Body of pancreas (tissue), 4 donors: ENCODE results near the gene MSL2. TPM values are rescaled to one million over a fixed set of nuclear protein-coding genes. Genes with fewer than 3 reads are reported as not detected.
A peak's percentile ranks its signal among the peaks of the same experiment; 100 is the strongest.

Experiments used
- ATAC-seq: fragments of 150-250 bp; one replicate; pipeline ENCODE4 v1.9.1; 2016
- DNase-seq, 4 donors: peaks; one replicate each; pipeline ENCODE4 v3.0.0-alpha.2; 2019
- H3K27ac ChIP-seq, 4 donors: fragments of 200-600 bp; sonication (generic); 1 replicate in 3 of 4; 2 replicates in 1 of 4; pipeline versions ENCODE4 v1.5.1 to v1.6.1; 2016 to 2019; ENCODE audit warnings: mild to moderate bottlenecking in 1 of 4, mixed read lengths in 1 of 4, moderate library complexity in 1 of 4
- H3K27me3 ChIP-seq, 2 donors: fragments of 200-600 bp; sonication (generic); one replicate each; pipeline ENCODE4 v1.6.0; 2016; ENCODE audit warnings: mild to moderate bottlenecking in 1 of 2
- H3K36me3 ChIP-seq, 2 donors: fragments of 200-600 bp; sonication (generic); replicated peaks in 1 of 2; 2 replicates each; pipeline ENCODE4 v1.5.1; 2016; ENCODE audit warnings: low read depth in 2 of 2; ENCODE audit not compliant: insufficient read depth in 1 of 2
- H3K4me1 ChIP-seq: fragments of 200-600 bp; sonication (generic); one replicate; pipeline ENCODE4 v1.6.0; 2016
- H3K4me3 ChIP-seq, 2 donors: fragments of 200-600 bp; sonication (generic); 1 replicate in 1 of 2; 2 replicates in 1 of 2; pipeline ENCODE4 v1.5.1; 2016 to 2019
- H3K9me3 ChIP-seq, 3 donors: fragments of 200-600 bp; sonication (generic); 1 replicate in 2 of 3; 2 replicates in 1 of 3; pipeline ENCODE4 v1.5.1; 2016
- CTCF ChIP-seq, 7 experiments: fragments of 450-650 bp in 4 of 7; fragments of 200-600 bp in 3 of 7; sonication (generic) in 3 of 7; IDR thresholded peaks; one replicate each; pipeline ENCODE4 v1.5.1; 2016 to 2019; ENCODE audit warnings: antibody characterized with exemption in 7 of 7
- POLR2A ChIP-seq, 3 donors: fragments of 450-650 bp; IDR thresholded peaks; one replicate each; pipeline ENCODE4 v1.6.1; 2016; ENCODE audit warnings: antibody characterized with exemption in 3 of 3, mild to moderate bottlenecking in 2 of 3
- WGBS, 2 donors: methylation state at CpG; one replicate each; pipeline ENCODE4 v1.1.5; 2017; 5-methylcytosine and 5-hydroxymethylcytosine counted together
- intact Hi-C: fragments of 100-400 bp; cut with DNase I; formaldehyde crosslinking; loops from one replicate; pipeline ENCODE4 v1.15.1; 2023
- total RNA-seq, 2 donors: library from RNA; depleted of rRNA; stranded (reverse); fragments of >200 nt; gene quantifications; one replicate each; pipeline ENCODE4 v1.1.0, GENCODE V29; 2016

The MSL2 gene
- total RNA-seq, 2 donors from 2014 or later: 17.5 to 19.2 TPM

DNA sequence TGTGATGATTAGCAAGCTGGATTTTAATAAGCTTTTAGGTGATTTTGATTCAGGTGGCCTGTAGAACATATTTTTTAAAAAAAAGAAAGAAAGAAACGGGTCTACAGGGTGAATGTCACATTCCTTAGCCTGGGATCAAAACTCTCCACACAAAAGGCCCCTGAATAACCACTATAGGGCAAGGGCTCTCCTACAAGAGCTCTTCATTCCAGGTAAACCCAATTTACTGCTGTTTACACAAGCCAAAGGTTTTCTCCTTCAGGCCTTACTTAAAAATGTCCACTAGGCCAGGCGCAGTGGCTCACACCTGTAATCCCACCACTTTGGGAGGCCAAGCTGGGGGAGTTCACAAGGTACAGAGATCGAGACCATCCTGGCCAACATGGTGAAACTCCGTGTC is 8.3 kb downstream of the MSL2 start:
- DNase-seq (no peak), ATAC-seq (no peak)
- Histone ChIP-seq H3K27me3 (no peaks in the 10 kb centered on the region), H3K27ac (no peak overlapping the region), H3K4me3 (no peak overlapping the region), H3K36me3 (no peaks in the 10 kb centered on the region), H3K9me3 (no peaks in the 10 kb centered on the region), H3K4me1 (peaks cover 90% of the 10 kb centered on the region)
- whole genome bisulfite sequencing, 2 donors: 79 to 80% methylated on average over 4 of the region's 4 CpGs
- intact Hi-C loops: no loop called here
- TF ChIP-seq CTCF (IDR thresholded peaks at IDR 0.05) (no peak), POLR2A (IDR thresholded peaks at IDR 0.05) (no peak)

DNA sequence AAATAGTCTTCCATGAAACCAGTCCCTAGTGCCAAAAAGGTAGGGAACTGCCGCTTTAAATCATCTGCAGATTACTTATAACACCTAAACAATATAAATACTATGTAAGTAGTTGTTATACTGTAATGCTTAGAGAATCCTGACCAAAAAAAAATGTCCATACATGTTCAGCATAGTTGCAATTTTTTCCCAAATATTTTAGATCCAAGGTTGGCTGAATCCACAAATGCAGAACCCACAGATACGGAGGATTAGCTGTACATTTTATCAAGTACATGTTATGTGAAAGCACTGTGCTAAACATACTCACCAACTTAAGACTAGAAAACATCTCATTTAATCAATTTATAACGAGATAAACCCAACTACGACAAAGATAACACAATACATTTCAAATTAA is 9.3 kb downstream of the MSL2 start:
- H3K9me3 ChIP-seq: no peaks in the 10 kb centered on the region
- H3K27me3 ChIP-seq: no peaks in the 10 kb centered on the region
- ATAC-seq (no peak), DNase-seq (no peak)
- intact Hi-C loops: no loop called here
- no peak overlapping the region for H3K4me3 ChIP-seq
- no peak for TF ChIP-seq CTCF (IDR thresholded peaks at IDR 0.05)
- no peak for TF ChIP-seq POLR2A (IDR thresholded peaks at IDR 0.05)
- H3K4me1 ChIP-seq: peaks cover 89% of the 10 kb centered on the region
- H3K27ac ChIP-seq: no peak overlapping the region
- WGBS, 2 donors: 54 to 57% methylated on average over 4 of the region's 4 CpGs
- no peaks in the 10 kb centered on the region for H3K36me3 ChIP-seq

- H3K4me3 ChIP-seq: no peak overlapping the region
- TF ChIP-seq CTCF (IDR thresholded peaks at IDR 0.05): no peak
- H3K27me3 ChIP-seq: no peaks in the 10 kb centered on the region
- WGBS, 2 donors: 47% methylated on average over 3 of the region's 3 CpGs
- peaks cover 87% of the 10 kb centered on the region for H3K4me1 ChIP-seq
- no peaks in the 10 kb centered on the region for H3K36me3 ChIP-seq
- intact Hi-C loops: no loop called here
- ATAC-seq (no peak), DNase-seq (peak in 3 of 4 donors; percentile 28 to 36 (median 33))
- no peaks in the 10 kb centered on the region for H3K9me3 ChIP-seq
- no peak overlapping the region for H3K27ac ChIP-seq
Measured at GRCh38 chr3:136186344-136186743, 9.8 kb downstream of the MSL2 start.

GRCh38 chr3:136184703-136185102 is 11.4 kb downstream of the MSL2 start:
- Histone ChIP-seq H3K27me3 (no peaks in the 10 kb centered on the region), H3K36me3 (no peaks in the 10 kb centered on the region), H3K27ac (no peak overlapping the region), H3K4me3 (no peak overlapping the region), H3K4me1 (peaks cover 82% of the 10 kb centered on the region), H3K9me3 (no peaks in the 10 kb centered on the region)
- intact Hi-C loops: no loop called here
- ATAC-seq (peak; percentile 33), DNase-seq (no peak)
- 31 to 33% methylated on average over 2 of the region's 2 CpGs for WGBS, 2 donors
- no peak for TF ChIP-seq CTCF (IDR thresholded peaks at IDR 0.05)
- no peak for TF ChIP-seq POLR2A (IDR thresholded peaks at IDR 0.05)

GRCh38 chr3:136181741-136182140 is 14.4 kb downstream of the MSL2 start:
- H3K4me3 ChIP-seq: no peak overlapping the region
- intact Hi-C loops: no loop called here
- no peak for TF ChIP-seq POLR2A (IDR thresholded peaks at IDR 0.05)
- TF ChIP-seq CTCF (IDR thresholded peaks at IDR 0.05): no peak
- peaks cover 70% of the 10 kb centered on the region for H3K4me1 ChIP-seq
- DNase-seq (no peak), ATAC-seq (no peak)
- H3K27me3 ChIP-seq: no peaks in the 10 kb centered on the region
- H3K9me3 ChIP-seq: no peaks in the 10 kb centered on the region
- H3K36me3 ChIP-seq: no peaks in the 10 kb centered on the region
- WGBS, 2 donors: 94 to 96% methylated on average over 8 of the region's 8 CpGs
- peak overlapping the region in 1 of 4 donors; percentile 23 for H3K27ac ChIP-seq
